Measurements from ENCODE around the gene BPIFB4. TPM values are rescaled to one million over a fixed set of nuclear protein-coding genes. Genes with fewer than 3 reads are reported as not detected.

The BPIFB4 gene
- polyA plus RNA-seq (2013, experiment 1 of 2) = not detected
- not detected for polyA plus RNA-seq (2013, experiment 2 of 2)

DNA sequence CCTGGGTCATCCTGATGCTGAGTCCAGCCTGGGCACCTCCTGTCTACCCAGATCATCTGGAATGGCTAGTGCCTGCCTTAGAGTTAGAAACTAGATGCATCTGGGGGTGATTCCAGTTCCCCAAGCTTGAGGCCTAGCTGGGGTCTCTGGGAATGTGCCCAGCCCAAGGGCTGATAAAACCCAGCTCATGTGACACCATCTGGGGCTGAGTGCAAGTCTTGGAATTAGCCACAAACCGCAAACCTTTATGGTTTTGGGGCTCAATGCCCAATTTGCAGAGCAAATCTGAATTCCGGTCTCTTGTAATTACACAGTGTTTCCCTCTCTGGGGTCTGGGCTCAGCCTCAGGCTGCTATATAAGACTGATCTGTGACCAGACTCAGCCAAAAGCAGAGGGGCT, at the start of gene BPIFB4:
BPIFB4 (plus strand) TSS at position 385 of the 400 bp plus-strand sequence. CDS start 1,884 bp downstream, outside the sequence.
- Histone ChIP-seq H3K27ac (ENCODE audit: low read depth, low read length) (no peak within 1 kb of the TSS), H3K9me3 (ENCODE audit: insufficient read depth, low read depth, low read length) (no peaks in the 10 kb centered on the region), H3K9ac (ENCODE audit: low read depth, low read length) (no peak within 1 kb of the TSS), H3K4me1 (ENCODE audit: insufficient read depth, low read length) (no peaks in the 10 kb centered on the region), H3K36me3 (ENCODE audit: insufficient read depth, low read length) (no peaks in the 10 kb centered on the region), H3K4me3 (ENCODE audit: low read length) (no peak within 1 kb of the TSS), H3K27me3 (ENCODE audit: insufficient read depth, low read length) (no peaks in the 10 kb centered on the region)
- WGBS = 94% methylated on average over 2 of the region's 2 CpGs

DNA sequence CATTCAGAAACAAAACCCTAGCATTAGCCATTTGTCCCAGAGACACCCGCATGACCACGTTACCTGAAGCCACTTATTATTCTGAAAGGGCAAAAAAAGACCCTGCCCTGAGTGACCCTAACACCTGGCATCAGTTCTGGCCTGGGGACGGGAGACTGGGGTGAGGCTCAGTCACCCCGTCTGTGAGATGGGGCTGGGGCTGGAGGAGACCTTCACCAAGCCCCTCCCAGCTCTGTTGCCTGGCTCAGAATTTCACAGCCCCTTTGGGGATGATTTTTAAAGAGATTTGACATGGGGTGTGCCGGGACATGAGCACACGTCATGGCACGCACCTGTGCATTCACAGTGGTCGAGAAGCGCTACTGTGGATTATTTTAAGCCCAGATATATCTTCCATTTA, 49.4 kb upstream of the BPIFB4 start:
- H3K9me3 ChIP-seq (ENCODE audit: insufficient read depth, low read depth, low read length) = no peaks in the 10 kb centered on the region
- WGBS = 91% methylated on average over 9 of the region's 9 CpGs

DNA sequence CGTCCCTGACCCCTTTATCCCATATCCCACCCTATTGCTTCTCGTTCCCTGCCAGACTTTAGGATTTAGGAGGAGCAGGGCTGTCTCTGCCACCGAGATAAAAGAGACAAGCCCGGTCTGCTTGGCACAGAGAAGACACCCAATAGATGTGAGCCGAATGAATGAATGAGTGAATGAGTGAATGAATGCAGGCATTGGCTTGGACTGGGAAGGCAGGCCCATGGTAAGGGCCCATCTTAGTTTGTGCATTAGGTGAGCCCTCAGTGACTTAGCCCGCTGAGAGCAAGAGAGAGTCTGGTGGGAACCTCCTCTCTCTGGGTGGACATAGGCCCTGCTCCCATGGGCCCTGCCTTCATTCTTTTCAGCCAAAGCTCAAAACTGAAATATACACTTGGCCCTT, 48.9 kb upstream of the BPIFB4 start:
- Histone ChIP-seq H3K4me3 (ENCODE audit: low read length) (no peak overlapping the region), H3K27ac (ENCODE audit: low read depth, low read length) (no peak overlapping the region), H3K4me1 (ENCODE audit: insufficient read depth, low read length) (no peaks in the 10 kb centered on the region), H3K9ac (ENCODE audit: low read depth, low read length) (no peak overlapping the region), H3K36me3 (ENCODE audit: insufficient read depth, low read length) (no peaks in the 10 kb centered on the region), H3K9me3 (ENCODE audit: insufficient read depth, low read depth, low read length) (no peaks in the 10 kb centered on the region), H3K27me3 (ENCODE audit: insufficient read depth, low read length) (no peaks in the 10 kb centered on the region)
- 90% methylated on average over 6 of the region's 6 CpGs for WGBS

More for the DNA sequence above, 49.4 kb upstream of the BPIFB4 start:
- no peak overlapping the region for H3K9ac ChIP-seq (ENCODE audit: low read depth, low read length)
- H3K4me3 ChIP-seq (ENCODE audit: low read length) = no peak overlapping the region
- H3K4me1 ChIP-seq (ENCODE audit: insufficient read depth, low read length) = no peaks in the 10 kb centered on the region
- H3K36me3 ChIP-seq (ENCODE audit: insufficient read depth, low read length) = no peaks in the 10 kb centered on the region
- H3K27me3 ChIP-seq (ENCODE audit: insufficient read depth, low read length) = no peaks in the 10 kb centered on the region
- no peak overlapping the region for H3K27ac ChIP-seq (ENCODE audit: low read depth, low read length)

DNA sequence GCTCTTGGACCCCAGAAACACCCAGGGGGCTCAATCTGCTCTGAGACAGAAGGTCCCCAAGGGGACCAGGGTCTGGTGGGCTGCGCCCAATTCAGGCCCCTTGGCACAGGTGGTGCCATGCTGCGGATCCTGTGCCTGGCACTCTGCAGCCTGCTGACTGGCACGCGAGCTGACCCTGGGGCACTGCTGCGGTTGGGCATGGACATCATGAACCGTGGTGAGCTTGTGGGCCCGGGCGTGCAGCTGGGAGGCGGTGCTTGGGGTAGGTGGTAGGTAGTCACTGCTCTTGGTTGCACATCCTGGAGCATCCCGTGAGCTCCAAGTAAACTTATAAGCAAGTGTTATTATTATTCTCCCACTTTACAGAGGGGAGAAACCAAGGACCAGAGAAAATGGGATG, 47.9 kb upstream of the BPIFB4 start, which contains the start of gene BPIFB6:
BPIFB6 (plus strand) TSS at position 118 of the 400 bp plus-strand sequence; CDS start at position 118, 0 bp downstream.
- no peaks in the 10 kb centered on the region for H3K9me3 ChIP-seq (ENCODE audit: insufficient read depth, low read depth, low read length)
- H3K27me3 ChIP-seq (ENCODE audit: insufficient read depth, low read length) = no peaks in the 10 kb centered on the region

DNA sequence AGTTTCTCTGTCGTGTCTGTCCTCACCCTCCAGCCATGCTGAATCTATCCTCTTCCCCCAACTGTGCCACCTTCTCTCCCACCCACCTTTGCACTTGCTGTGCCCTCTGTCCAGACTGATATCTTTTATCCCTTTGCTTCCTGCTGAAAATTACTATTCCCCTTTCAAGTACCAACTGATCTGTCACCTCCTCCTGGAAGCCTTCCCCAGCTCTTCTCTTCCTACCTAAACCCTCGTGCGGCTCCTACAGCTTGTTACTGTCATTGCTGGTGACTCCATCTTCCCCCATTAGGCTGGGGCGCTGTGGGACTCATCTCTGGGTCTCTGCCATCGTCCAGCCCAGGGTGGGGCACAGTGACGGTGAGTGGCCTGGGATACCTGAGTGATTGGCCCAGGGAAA, 46.9 kb upstream of the BPIFB4 start:
- WGBS = 87% methylated on average over 6 of the region's 6 CpGs
- Histone ChIP-seq H3K4me1 (ENCODE audit: insufficient read depth, low read length) (no peaks in the 10 kb centered on the region), H3K36me3 (ENCODE audit: insufficient read depth, low read length) (no peaks in the 10 kb centered on the region), H3K9me3 (ENCODE audit: insufficient read depth, low read depth, low read length) (no peaks in the 10 kb centered on the region), H3K9ac (ENCODE audit: low read depth, low read length) (no peak overlapping the region), H3K4me3 (ENCODE audit: low read length) (no peak overlapping the region), H3K27ac (ENCODE audit: low read depth, low read length) (no peak overlapping the region), H3K27me3 (ENCODE audit: insufficient read depth, low read length) (no peaks in the 10 kb centered on the region)

More for the DNA sequence above, 47.9 kb upstream of the BPIFB4 start, which contains the start of gene BPIFB6:
- Histone ChIP-seq H3K27ac (ENCODE audit: low read depth, low read length) (no peak within 1 kb of the TSS), H3K4me1 (ENCODE audit: insufficient read depth, low read length) (no peaks in the 10 kb centered on the region), H3K36me3 (ENCODE audit: insufficient read depth, low read length) (no peaks in the 10 kb centered on the region), H3K4me3 (ENCODE audit: low read length) (no peak within 1 kb of the TSS), H3K9ac (ENCODE audit: low read depth, low read length) (no peak within 1 kb of the TSS)
- 96% methylated on average over 9 of the region's 10 CpGs for WGBS

DNA sequence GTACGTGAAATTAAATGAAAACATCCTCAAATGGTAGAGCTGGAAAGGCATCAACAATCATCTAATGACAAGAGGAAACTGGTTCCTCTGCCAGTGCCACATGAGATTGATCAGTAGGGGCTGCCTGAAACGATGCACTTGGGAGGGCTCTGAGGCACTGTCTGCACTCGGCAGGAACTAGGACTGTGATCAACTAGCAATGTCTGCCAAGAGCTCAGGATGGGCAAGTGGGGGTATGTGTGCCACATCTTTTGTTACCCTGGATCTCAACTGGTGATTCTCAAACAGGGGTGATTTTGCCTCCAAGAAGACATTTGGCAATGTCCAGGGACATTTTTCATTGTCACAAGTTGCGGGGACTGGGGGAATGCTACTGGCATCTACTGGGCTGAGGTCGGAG, 46.1 kb upstream of the BPIFB4 start:
- Histone ChIP-seq H3K9ac (ENCODE audit: low read depth, low read length) (no peak overlapping the region), H3K27me3 (ENCODE audit: insufficient read depth, low read length) (0 out of 2 replicates have a peak, but pooled peaks cover 4% of the 10 kb centered on the region), H3K27ac (ENCODE audit: low read depth, low read length) (no peak overlapping the region), H3K36me3 (ENCODE audit: insufficient read depth, low read length) (no peaks in the 10 kb centered on the region), H3K9me3 (ENCODE audit: insufficient read depth, low read depth, low read length) (no peaks in the 10 kb centered on the region), H3K4me3 (ENCODE audit: low read length) (no peak overlapping the region), H3K4me1 (ENCODE audit: insufficient read depth, low read length) (no peaks in the 10 kb centered on the region)
- WGBS = 84% methylated on average over 5 of the region's 5 CpGs

DNA sequence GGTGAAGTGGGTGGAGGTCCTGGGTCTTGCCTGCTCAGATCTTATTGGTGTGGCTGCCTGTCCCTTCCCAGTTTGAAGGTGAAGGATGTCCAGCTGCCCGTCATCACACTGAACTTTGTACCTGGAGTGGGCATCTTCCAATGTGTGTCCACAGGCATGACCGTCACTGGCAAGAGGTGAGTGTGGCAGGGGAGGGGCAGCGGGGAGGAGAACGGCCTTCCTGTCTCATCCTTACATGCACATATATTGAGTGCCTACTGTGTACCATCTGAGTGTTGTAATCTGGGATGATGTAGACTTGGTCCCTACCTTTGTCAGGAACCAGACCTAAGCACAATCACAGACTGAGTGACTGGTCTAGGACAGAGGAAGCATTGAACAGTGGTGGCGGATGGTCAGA, 45.3 kb upstream of the BPIFB4 start:
- no peaks in the 10 kb centered on the region for H3K36me3 ChIP-seq (ENCODE audit: insufficient read depth, low read length)
- H3K27ac ChIP-seq (ENCODE audit: low read depth, low read length) = no peak overlapping the region
- H3K9me3 ChIP-seq (ENCODE audit: insufficient read depth, low read depth, low read length) = no peaks in the 10 kb centered on the region
- no peaks in the 10 kb centered on the region for H3K4me1 ChIP-seq (ENCODE audit: insufficient read depth, low read length)
- WGBS = 71% methylated on average over 4 of the region's 5 CpGs
- 0 out of 2 replicates have a peak, but pooled peaks cover 4% of the 10 kb centered on the region for H3K27me3 ChIP-seq (ENCODE audit: insufficient read depth, low read length)
- no peak overlapping the region for H3K9ac ChIP-seq (ENCODE audit: low read depth, low read length)
- no peak overlapping the region for H3K4me3 ChIP-seq (ENCODE audit: low read length)

DNA sequence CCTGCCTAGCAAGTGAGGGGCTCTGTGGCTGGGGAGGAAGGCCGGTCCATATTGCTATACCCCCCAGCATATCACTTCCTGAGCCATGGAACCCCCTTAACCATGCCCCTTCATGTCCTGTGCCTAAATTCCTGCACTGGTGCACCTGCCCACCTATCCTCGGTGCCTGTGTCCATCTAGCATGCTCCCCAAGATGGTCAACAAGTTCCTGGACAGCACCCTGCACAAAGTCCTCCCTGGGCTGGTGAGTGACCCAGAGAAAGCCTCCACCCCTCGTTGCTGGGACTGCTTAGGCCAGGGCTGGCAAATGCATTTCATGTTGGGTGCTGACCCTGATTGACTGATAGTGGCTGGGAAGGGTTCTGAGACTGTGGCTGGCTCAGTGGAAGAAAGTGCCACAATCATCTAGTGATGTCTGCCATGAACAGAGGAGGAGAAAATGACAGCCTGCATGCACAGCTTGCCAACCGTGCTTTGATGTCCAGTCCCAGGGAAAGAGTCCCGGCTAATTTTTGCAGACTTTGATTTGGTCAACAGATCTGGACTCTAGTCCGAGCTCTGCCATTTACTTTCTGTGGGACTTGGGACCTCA, 44.4 kb upstream of the BPIFB4 start:
- Histone ChIP-seq H3K9ac (ENCODE audit: low read depth, low read length) (no peak overlapping the region), H3K4me1 (ENCODE audit: insufficient read depth, low read length) (no peaks in the 10 kb centered on the region), H3K9me3 (ENCODE audit: insufficient read depth, low read depth, low read length) (no peaks in the 10 kb centered on the region), H3K36me3 (ENCODE audit: insufficient read depth, low read length) (no peaks in the 10 kb centered on the region), H3K27me3 (ENCODE audit: insufficient read depth, low read length) (0 out of 2 replicates have a peak, but pooled peaks cover 4% of the 10 kb centered on the region), H3K27ac (ENCODE audit: low read depth, low read length) (no peak overlapping the region), H3K4me3 (ENCODE audit: low read length) (no peak overlapping the region)
- 89% methylated on average over 6 of the region's 6 CpGs for WGBS

DNA sequence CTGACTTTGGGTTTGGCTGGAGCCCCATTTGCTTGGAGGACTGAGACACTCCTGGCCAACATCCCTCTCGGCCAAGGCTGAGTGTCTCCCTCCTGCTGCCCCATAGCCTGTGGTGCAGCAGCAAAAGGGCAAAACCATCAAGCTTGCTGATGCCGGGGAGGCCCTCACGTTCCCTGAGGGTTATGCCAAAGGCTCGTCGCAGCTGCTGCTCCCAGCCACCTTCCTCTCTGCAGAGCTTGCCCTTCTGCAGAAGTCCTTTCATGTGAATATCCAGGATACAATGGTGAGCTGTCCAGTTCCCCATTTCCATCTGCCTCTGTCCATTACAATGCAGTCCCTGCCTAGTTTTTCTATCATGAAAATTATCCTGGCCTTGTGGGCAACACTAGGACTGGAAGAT, 42.0 kb upstream of the BPIFB4 start:
- Histone ChIP-seq H3K4me1 (ENCODE audit: insufficient read depth, low read length) (no peaks in the 10 kb centered on the region), H3K4me3 (ENCODE audit: low read length) (no peak overlapping the region), H3K36me3 (ENCODE audit: insufficient read depth, low read length) (no peaks in the 10 kb centered on the region), H3K9ac (ENCODE audit: low read depth, low read length) (no peak overlapping the region), H3K27me3 (ENCODE audit: insufficient read depth, low read length) (0 out of 2 replicates have a peak, but pooled peaks cover 4% of the 10 kb centered on the region), H3K27ac (ENCODE audit: low read depth, low read length) (no peak overlapping the region), H3K9me3 (ENCODE audit: insufficient read depth, low read depth, low read length) (no peaks in the 10 kb centered on the region)
- 81% methylated on average over 5 of the region's 5 CpGs for WGBS

DNA sequence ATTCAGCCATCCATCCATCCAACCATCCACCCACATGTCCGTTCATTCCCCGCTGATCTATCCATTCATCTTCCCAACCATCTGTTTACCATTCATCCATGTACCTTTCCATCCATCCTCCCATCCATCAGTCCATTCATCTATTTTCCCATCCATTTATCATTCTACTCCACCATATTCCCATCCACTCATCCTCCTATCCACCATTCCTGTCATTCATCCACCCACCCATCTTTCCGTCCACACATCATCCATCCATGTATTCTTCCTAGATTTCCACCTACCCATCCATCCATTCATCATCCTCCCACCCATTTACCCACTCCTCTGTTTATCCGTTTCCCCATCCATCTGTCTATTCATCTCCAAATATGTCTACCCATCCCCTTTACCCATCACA, 41.2 kb upstream of the BPIFB4 start:
- 0 out of 2 replicates have a peak, but pooled peaks cover 4% of the 10 kb centered on the region for H3K27me3 ChIP-seq (ENCODE audit: insufficient read depth, low read length)
- no peak overlapping the region for H3K9ac ChIP-seq (ENCODE audit: low read depth, low read length)
- H3K9me3 ChIP-seq (ENCODE audit: insufficient read depth, low read depth, low read length) = no peaks in the 10 kb centered on the region
- 92% methylated on average over 4 of the region's 4 CpGs for WGBS
- no peak overlapping the region for H3K27ac ChIP-seq (ENCODE audit: low read depth, low read length)
- H3K4me1 ChIP-seq (ENCODE audit: insufficient read depth, low read length) = no peaks in the 10 kb centered on the region
- H3K4me3 ChIP-seq (ENCODE audit: low read length) = no peak overlapping the region
- H3K36me3 ChIP-seq (ENCODE audit: insufficient read depth, low read length) = no peaks in the 10 kb centered on the region

DNA sequence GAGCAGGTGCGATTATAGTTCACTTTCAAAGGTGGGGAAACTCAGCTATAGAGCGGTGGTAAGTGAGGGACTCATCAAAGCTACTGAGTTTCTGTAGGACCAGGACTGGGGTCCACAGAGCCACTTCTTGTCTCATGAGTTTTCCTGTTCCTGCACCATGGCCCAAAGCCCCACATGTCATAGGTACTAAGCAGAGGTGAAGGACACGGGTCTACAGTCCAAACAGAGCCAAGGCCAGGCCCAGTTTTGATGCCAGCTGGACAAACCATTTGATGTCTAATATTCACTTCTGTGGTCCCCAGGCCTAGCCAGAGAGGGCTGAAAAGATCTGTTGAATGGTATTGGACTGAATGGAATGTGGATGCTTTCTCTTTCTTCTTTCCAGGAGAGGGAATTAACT, 37.0 kb upstream of the BPIFB4 start:
- no peak overlapping the region for H3K27ac ChIP-seq (ENCODE audit: low read depth, low read length)
- WGBS = 93% methylated on average over 3 of the region's 3 CpGs
- H3K4me3 ChIP-seq (ENCODE audit: low read length) = no peak overlapping the region
- H3K9ac ChIP-seq (ENCODE audit: low read depth, low read length) = no peak overlapping the region
- H3K9me3 ChIP-seq (ENCODE audit: insufficient read depth, low read depth, low read length) = peaks cover 12% of the 10 kb centered on the region
- H3K4me1 ChIP-seq (ENCODE audit: insufficient read depth, low read length) = no peaks in the 10 kb centered on the region
- 0 out of 2 replicates have a peak, but pooled peaks cover 4% of the 10 kb centered on the region for H3K27me3 ChIP-seq (ENCODE audit: insufficient read depth, low read length)
- H3K36me3 ChIP-seq (ENCODE audit: insufficient read depth, low read length) = no peaks in the 10 kb centered on the region
